GM19043 (cell line): ENCODE measurements around the gene VSIG4.
"Not testable (repeated sequence)": the region's sequence is repeated elsewhere in the genome, so short reads cannot be mapped to it uniquely, and the experiment has no call there.

ENCODE experiments used
- ATAC-seq: cut with Tn5 transposase; IDR thresholded peaks from one replicate; pipeline ENCODE4 v1.9.1; 2021; ENCODE audit warnings: low read depth; ENCODE audit not compliant: unreplicated experiment

VSIG4 gene, protein sequence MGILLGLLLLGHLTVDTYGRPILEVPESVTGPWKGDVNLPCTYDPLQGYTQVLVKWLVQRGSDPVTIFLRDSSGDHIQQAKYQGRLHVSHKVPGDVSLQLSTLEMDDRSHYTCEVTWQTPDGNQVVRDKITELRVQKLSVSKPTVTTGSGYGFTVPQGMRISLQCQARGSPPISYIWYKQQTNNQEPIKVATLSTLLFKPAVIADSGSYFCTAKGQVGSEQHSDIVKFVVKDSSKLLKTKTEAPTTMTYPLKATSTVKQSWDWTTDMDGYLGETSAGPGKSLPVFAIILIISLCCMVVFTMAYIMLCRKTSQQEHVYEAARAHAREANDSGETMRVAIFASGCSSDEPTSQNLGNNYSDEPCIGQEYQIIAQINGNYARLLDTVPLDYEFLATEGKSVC

DNA sequence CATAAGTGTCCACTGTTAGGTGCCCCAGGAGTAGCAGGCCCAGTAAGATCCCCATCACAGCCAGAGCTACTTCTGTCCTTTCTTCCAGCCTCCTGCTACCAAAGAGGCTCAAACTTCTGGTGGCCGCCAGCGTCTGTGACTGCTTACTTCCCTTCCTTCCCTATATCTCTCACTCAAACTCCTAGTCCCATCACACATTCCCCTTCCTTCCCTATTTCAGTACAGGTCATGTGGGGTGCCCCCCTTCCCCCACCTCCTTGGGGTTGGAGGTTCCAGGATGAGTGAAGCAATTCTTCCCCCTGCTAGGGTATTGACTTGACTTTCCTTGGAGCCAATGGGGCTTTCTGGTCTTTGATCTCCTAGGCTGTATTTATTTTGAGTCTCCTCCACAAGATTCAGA is at the start of gene VSIG4:
Gene VSIG4 (minus strand): TSS at position 137 of the 400 bp plus-strand sequence. CDS start 82 bp downstream, at position 55.
- ATAC-seq: no peak

DNA sequence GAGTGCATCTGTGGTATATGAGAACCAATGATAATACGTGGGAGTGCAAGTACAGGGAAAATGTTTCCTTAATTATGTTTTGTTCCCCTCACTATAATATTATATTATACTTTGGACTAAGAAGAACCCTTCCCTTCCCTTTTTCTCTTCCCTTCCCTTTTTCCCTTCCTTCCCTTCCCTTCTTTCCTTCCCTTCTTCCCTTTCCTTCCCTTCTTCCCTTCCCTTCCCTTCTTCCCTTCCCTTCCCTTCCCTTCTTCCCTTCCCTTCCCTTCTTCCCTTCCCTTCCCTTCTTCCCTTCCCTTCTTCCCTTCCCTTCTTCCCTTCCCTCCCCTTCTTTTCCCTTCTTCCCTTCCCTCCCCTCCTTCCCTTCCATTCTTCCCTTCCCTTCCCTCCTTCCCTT is 36.9 kb upstream of the VSIG4 start:
- no peak for ATAC-seq

DNA sequence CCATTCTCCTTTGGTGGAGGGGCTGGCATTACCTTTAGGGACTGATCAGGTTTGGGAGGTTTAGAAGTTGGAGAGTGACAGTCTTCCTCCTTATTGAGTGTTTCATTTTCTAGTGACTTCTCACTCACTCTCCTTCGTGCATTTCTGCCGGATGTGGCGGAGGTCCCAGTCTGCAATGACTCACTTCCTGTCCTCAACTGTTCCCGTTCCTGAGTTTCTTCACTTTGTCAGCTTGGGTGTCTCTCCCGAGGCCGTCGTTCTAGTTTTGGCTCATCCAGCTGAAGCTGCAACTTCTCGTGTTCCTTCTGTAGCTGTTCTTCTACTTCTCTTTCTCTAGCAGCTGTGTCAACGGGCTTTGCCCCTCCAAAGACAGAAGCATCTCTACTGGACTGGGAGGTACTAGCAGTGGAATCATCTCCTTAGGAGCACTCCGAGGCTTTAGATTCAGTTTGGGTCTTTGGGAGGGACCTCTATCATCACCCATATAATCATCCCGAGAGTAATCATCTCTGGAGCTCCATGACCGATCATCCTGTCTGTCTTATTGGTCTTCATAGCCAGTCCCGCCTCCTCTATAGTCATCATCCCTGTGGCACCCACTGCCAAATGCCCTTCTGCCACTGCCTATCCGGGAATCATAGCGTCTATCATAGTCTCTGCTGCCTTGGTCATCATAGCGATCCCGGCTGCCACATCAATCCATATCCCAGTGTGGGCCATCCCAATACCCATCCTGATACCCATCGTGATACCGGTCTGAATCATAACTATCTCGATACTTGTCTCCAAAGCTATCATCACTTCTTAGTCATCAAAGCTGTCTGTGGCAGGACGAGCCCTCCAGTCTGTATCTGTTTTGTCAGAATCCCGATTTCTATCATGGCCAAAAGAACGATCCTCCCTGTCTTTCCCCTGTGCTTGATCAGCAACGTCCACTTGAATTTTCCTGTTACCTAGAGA is 35.3 kb upstream of the VSIG4 start:
- no peak for ATAC-seq

DNA sequence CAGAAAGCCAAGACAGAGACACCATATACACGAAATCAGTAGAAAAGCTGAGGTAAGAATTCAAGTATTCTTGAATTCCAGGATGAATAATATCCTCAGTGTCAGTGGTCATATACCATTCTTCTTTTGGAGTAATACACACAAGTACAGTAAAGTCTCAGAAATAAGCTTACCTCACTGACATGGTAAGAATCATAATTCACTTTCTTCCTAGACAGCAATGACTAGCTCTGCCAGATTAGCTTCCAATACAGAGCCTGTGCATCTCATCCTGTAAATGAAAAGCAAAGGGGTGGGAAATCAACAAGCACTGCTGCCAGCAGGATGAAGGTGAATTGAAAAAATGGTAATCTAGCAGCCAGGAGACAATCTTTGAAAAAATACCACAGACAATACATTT is 31.2 kb upstream of the VSIG4 start:
- ATAC-seq: no peak

DNA sequence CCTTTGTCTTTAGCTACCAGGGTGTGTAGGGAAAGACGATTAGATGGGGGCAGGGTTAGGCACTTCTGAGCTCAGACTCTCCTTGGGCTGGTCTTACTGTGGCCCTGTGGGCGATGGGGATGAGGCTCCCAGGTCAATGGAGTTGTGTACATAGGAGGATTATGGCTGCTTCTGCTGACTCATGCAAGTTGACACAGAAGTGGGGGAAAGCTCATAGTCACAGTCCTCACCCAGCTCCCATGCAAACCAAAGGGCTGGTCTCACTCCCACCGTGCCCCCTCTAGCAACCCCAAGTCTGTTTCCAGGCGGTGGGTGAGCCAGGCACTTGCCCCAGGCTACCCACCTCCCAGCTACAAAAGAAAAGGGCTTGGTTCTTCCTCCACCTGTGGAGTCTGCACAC is 24.4 kb upstream of the VSIG4 start:
- ATAC-seq: no peak

DNA sequence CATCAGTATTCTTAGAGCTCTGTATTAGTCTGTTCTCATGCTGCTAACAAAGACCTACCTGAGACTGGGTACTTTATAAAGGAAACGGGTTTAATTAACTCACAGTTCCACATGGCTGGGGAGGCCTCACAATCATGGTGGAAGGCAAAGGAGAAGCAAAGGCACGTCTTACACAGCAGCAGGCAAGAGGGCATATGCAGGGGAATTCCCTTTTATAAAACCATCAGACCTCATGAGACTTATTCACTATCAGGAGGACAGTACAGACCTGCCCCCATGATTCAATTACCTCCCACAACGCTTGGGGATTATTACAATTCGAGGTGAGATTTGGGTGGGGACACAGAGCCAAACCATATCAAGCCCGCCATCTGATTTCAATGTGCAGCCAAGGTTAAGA is 17.1 kb upstream of the VSIG4 start:
- ATAC-seq: not testable (repeated sequence)

DNA sequence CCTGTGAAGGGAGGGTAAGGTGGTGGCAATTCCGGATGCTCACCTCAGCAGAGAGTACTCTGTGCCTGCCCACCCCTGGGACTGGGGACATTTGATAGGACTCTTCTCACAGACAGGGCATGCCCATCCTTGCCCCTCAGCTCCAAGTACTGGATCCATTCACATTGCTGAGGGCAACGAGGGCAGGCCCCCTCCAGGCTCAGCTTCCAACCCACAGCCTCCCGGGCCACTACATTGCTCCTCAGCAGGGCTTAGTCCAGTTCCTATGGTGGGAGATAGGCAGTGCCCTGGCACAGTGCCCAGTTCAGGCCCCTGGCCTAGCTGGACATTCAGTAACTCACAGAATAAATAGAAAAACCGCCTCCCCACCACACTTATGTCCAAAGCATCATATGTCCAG is 15.1 kb upstream of the VSIG4 start:
- no peak for ATAC-seq

DNA sequence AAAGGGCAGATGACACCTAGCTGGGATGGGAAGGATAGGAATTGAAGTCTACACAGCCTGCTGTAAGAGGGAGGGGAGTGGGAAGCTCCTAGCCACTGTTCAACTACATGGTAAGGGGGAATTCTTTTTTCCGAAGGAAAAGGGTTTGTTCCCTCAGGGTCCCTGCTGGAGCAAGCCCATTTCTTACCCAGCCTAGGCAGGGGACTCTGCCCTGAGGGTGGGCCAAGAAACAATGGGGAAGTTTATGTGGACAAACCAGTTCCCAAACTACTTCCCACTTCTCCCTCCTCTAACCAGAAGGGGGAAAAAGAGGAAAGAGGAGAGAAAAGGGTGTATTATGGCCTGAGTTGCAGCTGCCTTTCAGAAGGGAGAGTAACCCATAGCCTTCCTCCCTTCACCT is 13.5 kb upstream of the VSIG4 start:
- no peak for ATAC-seq

DNA sequence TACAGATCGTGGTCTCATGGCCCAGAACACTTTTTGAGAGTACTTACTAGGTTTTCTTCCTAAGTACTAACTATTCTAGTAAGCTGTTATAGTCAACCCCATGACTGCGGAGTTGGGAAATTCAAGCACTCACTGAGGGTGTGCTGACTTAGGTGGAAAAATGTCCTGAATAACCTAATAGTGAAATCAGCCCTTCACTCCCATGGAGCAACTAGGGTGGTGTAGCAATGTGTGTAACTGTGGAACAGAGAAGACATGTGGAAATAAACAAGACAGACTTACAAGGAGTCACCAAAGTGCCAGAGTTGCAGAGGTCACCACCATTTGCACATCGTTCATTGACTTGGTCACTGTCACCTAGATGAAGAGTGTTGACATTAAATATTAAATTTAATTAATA is 12.1 kb upstream of the VSIG4 start:
- no peak for ATAC-seq

DNA sequence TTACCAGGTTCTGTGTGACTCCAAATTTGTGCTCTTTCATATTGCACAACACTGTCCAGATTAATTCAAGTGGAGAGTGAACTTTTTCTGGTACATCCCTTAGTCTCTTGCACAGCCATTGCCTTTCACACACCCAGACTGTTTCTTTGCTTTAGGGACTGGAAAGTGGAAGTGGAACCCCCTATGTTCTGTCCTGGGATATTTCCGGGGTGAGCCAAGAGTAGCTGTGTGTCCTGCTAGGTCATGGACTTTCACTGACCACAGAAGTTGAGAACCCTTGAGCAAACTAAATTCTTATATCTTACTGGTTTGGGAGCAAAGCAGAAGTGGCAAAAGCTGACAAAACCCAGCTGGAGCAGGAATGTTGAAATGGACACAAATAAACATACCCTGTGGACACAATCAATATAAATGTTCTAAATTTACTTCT is 10.3 kb upstream of the VSIG4 start:
- no peak for ATAC-seq

DNA sequence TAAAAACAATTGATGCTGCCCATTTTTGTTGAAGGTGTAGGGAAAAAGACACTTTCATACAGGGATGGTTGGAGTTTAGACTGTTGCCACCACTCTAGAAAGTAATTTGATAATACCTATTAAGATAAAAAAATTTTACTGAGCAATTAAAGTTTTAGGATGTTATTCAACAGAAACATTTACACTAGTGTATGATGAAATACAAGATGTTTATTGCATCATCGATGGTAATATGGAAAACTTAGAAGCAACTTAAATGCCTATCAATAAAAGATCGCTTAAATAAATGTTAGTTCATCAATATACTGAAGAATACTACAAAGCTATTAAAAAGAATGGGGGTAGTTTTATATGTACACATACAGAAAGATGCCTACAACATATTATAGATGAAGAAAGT is 9.2 kb upstream of the VSIG4 start:
- ATAC-seq: no peak

DNA sequence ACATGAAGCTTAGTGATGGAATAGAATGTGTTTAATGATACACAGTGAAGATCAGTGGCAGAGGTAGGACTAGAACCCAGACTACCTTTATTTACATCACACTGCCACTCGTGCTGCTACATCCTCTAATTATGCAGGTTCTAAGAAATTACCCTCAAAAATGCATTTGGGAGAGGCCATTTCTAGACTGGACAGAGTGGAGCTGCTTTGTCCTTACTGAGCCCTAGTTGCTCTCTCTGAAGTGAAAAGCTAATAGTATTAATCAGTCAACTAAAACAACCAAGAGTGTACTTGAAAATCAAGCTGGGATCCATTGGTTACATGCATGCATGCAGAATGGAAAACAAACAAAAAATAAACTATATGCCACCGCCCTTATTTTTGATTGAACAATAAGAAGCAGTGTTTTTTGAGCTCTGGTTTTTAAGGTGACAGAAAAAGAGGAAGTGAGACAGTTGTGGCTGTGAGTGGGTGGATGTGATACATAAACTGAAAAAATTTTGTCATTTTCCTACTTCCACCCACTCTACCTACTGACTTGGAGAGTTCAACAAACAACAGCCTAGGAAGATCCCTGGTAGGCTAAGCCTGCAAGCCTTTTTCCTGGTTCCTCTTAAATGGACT is 6.8 kb upstream of the VSIG4 start:
- peak; percentile 73 for ATAC-seq

DNA sequence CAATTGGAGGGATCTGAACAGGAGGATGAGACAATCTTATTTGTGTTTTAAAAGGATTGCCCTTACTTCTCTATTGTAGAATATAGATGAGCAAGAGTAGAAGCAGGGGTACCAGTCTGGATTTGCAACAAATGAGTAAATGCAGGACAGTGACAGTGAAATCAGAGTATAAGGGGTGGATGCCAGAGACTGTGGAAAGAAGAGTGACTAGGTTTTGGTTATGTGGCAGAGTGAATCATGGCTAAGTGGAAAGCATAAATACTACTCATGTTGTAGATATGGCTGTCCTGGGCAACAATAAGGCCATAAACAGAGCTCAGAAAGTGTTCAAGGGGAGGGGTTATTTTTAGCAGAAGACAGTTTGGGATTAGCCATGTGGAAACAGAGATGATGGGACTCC is 6.0 kb upstream of the VSIG4 start:
- no peak for ATAC-seq

DNA sequence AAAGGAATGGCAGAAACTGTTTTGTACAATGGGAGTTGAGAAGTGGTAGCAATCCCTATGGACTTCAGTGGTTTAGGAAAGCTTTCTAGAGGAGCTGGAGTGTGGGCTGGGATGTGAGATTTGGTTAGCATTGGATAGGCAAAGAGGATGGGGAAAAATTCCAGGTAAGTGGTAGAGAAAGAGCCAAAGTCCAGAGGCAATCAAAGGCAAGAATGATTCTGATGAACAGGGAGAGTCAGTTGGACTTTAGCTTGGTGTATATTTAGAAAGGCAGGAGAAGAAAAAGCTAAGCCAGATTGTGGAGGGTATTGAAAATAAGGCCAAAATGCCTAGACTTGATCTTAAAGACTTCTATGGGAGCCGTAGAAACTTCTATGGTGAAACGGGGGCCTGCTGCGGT is 3.7 kb upstream of the VSIG4 start:
- no peak for ATAC-seq

DNA sequence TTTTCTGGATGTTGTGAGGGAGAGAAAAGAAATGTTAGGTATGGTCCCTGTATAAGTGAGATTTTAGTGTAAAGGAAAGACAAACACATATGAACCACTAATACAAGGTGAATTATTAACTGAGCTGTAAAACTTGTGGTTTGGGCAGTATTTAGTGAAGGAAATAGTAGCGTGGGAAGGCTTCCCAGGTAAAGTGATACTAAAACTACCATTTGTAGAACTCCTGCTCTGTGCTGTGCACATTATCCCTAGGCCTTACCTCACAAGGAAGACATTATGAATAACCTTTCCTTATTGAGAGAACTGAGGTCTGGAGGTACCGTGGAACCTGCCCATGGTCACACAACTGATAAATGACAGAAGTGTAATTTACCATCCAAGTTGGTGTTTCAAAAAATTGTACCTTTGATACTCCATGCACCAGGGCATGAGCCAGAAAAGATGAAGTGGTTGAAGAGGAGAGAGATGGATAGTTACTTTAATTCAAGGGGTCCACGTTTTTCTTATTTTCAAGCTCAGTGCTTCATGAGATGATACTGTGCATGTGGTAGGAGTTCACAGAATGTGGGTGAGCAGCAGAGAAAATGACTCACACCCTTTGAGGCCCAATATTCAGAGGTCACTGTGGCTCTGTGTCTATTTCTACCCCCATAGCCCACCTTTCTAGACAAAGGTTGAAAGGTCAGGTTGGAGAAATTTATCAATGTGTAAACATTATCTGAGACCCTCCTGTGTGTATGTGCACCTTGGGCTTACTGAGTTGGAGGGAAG is 2.6 kb upstream of the VSIG4 start:
- ATAC-seq: peak; percentile 43

DNA sequence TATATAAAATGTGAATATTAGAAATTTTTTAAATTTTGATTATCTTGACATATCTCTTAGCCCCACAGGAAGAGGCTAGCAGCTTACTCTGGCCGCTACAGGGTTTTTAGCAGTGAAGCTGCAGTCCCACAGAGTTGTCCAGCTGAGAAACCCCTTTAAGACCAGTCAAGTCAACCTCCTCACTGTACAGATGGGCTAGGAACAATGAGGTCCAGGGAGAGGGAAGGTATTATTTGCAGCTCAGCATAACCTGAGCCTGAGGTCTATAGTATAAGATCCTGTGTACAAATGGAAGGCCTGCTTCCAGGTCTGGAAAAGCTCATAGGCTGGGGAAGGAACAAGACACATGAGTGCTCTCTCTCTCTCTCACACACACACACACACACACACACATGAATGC is 1.8 kb downstream of the VSIG4 start:
- ATAC-seq: no peak

DNA sequence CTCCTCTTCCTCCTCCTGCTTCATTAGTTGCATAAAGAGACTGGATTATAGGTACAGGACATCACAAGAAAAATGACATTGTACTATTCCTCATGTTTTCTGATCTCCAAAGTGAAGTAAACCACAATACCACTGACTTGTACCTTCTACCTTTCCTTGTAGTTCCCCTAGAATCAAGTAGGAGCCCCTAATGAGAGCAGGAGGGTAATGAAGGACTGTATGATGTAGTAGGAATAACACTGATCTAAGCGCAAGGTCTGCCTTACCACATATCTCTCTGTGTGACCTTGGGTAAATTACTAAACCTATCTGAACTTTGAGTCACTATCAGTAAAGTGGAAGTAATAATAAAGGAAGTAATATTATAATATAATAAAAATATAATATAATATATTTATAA is 3.6 kb downstream of the VSIG4 start:
- ATAC-seq: no peak

DNA sequence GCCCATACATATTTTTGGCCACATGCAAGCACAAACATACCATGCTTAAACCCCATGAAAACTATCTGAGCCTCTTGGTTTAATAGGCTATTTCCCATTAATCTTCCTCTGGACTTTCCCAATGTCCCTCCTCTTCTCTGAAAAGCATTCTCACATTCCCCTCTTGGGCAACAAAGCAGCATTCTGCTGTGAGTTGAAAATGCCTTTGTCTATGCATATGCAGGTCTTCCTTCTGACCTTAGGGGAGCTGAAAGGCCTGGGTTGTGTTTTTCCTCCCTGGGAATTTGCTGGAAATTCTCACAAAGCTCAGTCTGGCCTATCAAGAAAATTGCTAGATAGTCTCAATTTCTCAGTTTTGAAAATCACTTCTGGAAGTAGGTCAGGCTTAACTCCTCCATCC is 4.2 kb downstream of the VSIG4 start:
- no peak for ATAC-seq

DNA sequence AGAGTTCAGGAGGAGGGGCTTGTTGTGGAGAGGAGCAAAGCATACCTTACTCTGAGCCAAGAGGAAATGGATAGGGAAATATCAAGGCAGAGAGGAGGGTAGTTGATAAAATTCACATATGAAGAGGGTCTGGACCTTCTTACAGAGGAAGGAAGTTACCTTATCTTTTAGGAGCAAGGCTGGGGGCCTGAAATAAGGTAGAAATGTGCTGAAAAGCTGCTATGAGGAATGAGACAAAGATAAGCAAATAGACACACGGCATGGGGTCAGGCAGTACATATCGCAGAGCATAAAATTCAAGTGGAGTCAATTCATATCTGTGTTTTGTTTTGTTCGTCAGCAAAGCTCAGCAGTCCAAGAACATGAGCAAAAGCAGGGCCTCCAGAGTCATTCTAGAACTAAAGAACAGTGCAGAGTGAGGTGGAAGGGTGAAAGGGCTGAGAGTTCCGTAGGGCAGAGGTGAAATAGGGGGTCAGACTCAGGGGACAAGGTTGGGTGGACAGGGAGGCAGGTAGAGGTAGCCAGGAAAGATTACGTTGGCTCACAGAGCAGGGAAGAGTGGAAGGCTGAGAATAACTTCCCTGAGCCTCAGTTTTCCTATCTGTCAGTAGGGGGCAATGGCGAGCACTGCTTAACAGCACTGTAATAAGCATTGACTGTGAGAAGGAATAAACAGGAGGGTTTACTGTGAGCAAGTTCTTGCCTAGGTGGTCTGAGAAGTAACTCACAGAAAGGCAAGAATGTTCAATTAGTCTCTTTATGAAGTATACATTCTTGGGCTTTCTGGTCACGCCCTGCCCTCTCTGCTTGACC is 9.2 kb downstream of the VSIG4 start:
- ATAC-seq: no peak

DNA sequence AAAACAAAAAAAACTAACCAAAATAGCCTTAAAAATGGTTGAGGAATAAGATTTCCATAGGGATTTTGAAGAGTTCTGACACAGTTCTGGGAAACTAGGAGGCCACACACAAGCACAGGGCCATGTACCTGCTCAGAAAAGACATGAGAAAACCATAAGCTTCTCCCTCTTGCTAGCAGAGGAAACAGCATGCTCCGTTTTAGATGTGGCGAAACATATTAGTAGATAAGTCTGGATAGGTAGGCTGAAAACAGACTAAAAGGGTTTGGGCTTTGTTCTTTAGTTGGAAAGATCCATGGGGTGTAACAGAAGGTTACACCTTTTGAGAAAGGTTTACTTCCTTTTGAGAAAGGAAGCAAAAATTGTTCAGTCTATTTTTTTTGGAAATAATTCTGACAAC is 10.9 kb downstream of the VSIG4 start:
- no peak for ATAC-seq
